NCI-H1092 treated with DMSO at 0.1 percent for 48 hours (cell line): ENCODE data around the gene CSHL1.
A peak's percentile ranks its signal among the peaks of the same experiment; 100 is the strongest.

ENCODE experiments used
- DNase-seq: peaks from one replicate; lab custom pipeline; 2025; lab: John Stamatoyannopoulos, UW

The CSHL1 gene

DNA sequence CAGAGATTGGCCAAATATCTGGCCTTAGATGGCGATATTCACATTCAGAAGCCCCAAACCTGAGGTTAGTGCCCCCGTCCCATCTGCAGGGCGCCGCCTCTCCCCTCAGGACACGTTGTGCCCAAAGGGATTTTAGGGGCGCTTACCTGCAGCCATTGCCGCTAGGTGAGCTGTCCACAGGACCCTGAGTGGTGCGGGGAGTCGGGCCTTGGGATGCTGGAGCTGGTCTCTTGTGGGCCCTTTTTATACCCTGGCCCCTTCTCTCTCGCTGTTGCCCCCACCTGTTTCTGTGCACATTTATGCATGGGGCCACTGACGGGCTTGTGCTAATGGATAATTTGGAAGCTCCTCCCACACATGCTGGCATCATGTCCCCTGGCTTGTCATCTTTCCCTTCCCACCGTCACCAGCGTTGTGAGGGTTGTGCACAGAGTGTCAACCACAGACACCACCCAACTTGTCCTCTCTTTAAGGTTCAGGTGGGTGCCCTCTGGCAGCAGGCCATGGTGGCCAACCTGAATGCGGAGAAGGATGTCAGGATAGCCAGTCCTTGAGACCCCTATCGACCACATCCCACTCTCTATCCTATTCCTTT lies at the start of gene CSHL1:
TSS of gene CSHL1 (minus strand) at position 218 of the 595 bp plus-strand sequence. CDS start at position 156, 62 bp downstream.
- no peak for DNase-seq

GRCh38 chr17:63960430-63960829 lies 49.4 kb upstream of the CSHL1 start:
- DNase-seq = no peak

- DNase-seq = no peak
These were observed 48.9 kb upstream of the CSHL1 start for GRCh38 chr17:63960006-63960405.

GRCh38 chr17:63956296-63956920 lies 45.4 kb upstream of the CSHL1 start:
- DNase-seq = no peak

DNA sequence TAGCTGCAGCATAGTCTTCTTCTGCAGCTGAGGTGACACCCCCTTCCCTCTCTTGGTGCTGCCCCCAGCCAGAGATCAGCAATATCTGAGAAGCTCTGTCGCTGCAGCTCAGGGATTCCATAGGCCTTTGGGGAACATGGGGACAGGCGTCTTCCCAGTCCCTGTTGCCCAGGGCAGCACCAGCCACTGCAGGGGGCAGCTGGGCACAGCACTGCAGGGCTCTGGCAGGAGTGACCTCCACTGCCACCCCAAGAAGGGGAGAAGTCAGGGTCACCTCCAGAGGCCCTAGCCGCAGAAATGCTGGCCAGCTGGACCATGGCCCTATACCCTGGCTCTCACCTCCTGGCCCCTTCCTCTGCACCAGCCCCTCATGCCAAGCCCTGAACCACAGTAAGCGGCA lies 44.7 kb upstream of the CSHL1 start:
- DNase-seq = no peak

DNA sequence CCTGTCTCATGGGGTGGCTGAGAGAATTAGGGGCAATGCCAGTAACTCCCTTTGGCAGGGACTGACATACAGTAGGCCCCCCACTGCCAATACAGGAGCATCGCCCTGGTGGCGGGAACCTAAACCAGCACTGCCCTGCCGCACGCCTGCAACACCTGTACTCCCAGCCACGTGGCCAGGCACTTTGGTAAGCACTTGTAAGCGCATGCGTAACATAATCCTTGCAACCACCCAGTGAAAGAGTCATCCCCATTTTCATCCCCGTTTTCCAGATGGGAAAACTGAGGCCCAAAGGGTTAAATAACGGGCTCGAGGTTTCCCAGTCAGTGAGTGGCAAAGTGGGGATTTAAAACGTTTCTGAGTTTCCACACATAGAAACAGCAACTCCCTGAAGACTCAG lies 44.2 kb upstream of the CSHL1 start:
- no peak for DNase-seq

DNA sequence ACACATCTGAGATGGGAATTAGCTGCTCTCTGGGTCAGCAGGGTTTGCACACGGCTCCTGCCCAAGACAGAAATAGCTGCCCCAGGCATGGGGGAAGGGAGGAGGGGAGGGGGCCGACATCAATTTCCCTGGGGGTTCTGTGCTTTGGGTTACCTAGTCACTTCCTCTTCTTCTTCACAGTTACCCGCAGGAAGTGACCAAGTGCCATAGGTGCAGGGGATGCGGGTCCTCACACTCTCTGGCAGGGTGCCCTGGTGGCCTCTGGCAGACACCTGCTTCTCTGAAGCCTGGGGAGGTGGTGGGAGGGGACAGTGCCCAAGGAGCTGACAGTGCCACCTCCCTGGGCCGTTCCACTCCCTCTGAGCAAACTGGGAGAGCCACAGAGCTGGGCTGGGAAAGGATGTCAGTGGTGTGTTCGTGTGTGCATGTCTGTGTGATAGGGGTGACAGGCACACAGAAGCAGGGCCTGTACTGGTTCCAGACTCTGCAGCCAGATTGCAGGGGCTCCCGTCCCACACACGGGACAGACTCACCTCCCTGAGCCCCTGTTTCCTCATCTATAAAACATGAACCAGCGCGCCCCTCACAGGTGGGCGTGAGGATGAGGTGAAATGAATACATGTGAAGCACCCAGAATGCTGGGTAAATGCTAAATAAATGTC lies 43.5 kb upstream of the CSHL1 start:
- no peak for DNase-seq

- no peak for DNase-seq
These were observed 40.2 kb upstream of the CSHL1 start for GRCh38 chr17:63950940-63951907.

GRCh38 chr17:63949576-63950250 lies 38.7 kb upstream of the CSHL1 start:
- DNase-seq = no peak

DNA sequence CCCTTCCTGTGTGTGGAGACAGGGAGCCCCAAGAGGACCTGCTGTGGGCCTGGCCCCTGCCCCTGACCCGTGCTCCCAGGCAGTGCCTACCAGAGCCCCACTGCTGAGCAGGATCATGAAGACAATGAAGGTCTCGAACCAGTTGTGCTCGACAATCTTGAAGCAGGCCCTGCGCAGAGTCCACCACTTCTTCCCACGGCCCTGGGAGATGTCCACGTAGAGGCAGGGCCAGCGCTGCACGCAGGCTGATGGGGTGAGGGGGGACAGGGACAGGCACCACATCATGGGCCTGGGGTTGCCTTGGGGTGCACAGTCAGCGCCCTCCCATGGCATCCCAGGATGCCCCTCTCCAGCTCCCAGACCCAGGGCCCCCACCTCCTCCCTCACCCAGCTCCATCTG lies 37.5 kb upstream of the CSHL1 start:
- no peak for DNase-seq

DNA sequence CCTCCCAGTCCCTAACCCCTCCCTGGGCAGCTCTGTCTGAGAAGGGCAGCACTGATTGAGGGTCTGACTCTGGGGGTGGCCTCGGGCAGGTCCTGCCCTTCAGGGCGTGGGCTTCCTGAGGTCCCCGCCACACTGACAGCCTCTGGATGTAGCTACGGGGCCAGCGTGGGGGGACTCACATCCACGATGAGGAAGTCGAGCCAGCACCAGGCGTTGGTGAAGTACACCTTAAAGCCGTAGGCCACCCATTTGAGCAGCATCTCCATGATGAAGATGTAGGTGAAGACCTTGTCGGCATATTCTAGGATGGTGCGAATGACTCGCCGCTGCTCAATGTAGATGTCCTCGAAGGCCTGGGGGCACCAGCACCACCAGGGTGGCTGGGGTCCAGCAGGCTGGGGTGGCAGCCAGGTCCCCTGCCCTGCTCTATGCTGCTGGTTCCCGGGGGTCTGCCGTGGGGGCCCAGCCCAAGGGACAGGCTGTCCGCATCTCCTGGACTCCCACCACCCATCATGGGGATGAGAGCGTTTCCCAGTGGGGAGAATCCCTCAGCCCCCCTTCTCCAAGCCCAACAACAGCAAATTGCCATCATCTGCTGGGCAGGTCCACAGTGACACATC lies 36.8 kb upstream of the CSHL1 start:
- DNase-seq = no peak

DNA sequence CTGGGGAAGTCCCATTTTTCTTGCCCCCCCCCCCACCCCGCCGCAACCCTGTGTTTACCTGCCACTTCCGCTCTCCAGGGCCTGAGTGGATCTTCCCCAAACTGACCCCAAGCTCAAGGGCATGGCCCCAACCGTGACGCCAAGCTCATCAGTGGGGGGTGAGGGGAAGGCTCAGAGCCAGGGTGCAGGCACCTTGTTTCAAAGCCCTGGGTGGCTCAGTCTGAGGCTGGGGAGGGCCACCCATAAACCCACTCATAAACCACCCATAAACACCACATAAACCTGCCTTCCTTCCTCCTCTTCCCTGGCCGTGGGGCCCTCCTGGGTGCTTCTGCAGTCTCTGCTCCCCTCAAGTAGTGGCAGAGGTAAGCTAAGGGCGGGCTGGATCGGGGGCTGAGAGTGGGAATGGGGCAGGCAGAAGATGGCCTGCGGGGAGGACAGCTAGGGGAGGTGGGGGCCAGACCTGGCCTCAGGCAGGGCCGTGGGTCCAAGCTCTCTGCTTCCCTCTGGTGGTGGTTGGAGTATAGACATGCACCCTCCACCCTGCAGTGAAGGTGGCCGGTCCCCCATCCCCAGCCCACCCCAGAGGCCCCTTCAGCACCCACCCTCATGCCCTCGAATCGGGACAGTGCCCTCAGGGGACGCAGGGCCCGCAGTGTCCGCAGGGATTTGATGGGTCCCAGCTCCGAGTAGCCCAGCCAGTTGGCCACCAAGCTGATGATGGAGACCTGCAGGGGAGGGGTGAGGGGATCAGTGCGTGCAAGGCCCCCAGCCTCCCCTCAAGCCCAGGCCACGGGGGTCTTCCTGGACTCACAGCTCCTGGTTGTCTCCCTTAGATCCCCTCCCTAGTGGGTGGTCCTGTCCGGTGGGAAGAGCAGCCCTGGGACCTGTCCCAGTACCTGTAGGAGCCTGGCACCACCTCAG lies 35.6 kb upstream of the CSHL1 start:
- DNase-seq = peak; percentile 23

- no peak for DNase-seq
These were observed 34.9 kb upstream of the CSHL1 start for GRCh38 chr17:63945784-63946439.

DNA sequence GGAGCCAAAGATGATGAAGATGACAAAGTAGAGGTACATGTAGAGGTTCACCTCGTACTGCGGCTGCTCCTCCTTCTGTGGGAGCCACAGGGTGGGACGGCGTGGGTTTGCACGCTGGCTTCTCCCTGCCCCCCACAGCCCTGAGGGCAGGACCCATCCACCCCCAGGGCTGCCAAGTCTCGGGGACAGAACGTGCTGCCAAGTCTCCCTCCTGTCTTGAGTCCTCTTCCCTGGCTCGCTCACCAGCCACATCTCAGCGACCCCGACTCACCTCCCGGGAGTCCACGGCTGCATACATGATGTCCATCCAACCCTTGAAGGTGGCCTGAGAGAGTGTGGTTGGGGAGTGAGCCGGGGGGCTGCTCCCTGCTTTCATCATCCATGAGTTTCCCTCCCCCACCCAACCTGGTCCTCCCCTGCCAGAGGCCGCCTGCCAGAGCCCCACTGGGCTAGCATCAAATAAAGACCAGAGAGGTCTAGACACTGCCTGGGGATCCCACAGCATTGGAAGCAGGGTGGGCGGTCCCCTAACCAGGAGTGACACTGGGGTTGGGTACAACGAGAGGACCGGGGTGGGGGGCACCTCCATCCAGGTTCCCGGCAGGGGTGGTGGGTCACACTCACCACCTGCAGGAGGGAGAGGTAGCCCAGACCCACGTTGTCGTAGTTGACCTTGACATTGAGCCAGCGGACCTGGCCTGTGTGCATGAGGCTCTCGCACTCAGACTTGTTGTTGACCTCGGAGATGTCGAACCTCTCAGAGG lies 33.9 kb upstream of the CSHL1 start:
- DNase-seq = no peak

DNA sequence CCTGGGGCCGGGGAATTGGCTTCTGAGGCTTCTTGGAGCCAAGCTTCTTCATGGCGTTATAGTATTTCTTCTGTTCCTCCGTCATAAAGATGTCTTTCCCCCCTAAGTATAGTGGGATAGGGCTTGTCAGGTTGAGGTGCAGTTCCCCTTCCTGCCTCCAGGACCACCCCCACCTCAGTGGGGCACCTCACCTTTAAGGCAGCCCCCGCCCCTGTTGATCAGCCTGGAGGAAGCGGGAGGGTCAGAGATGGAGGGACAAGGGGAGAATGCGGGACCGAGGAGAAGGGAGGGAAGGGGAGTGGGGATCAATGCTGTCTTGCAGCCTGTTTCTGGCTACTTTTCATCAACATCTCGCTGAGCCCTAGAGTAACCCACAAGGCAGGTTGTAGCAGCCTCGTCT lies 32.7 kb upstream of the CSHL1 start:
- DNase-seq = no peak

GRCh38 chr17:63942309-63942985 lies 31.4 kb upstream of the CSHL1 start:
- DNase-seq = no peak

DNA sequence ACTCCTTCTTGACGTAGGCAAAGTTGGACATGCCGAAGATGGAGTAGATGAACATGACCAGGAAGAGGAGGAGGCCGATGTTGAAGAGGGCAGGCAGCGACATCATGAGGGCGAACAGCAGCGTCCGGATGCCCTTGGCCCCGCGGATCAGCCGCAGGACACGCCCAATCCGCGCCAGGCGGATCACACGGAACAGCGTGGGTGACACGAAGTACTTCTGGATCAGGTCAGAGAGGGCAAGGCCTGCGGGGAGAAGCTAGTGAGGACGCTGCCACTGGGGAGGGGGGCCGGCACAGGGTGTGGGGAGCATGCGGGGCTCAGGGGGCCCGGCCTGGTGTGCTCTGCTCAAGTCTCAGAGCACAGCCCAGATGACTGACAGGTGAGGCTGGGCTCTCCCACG lies 30.7 kb upstream of the CSHL1 start:
- no peak for DNase-seq

GRCh38 chr17:63941162-63941561 lies 30.1 kb upstream of the CSHL1 start:
- no peak for DNase-seq
